GM12801 (cell line): ENCODE data around the gene LRFN3.

Experiments used
- TF ChIP-seq, protein P1 (sequence below): IDR thresholded peaks from one replicate; pipeline ENCODE4 v1.5.1; 2011; ENCODE audit warnings: control low read depth; ENCODE audit not compliant: insufficient read length; ENCODE audit errors: extremely low read depth

The LRFN3 gene

DNA sequence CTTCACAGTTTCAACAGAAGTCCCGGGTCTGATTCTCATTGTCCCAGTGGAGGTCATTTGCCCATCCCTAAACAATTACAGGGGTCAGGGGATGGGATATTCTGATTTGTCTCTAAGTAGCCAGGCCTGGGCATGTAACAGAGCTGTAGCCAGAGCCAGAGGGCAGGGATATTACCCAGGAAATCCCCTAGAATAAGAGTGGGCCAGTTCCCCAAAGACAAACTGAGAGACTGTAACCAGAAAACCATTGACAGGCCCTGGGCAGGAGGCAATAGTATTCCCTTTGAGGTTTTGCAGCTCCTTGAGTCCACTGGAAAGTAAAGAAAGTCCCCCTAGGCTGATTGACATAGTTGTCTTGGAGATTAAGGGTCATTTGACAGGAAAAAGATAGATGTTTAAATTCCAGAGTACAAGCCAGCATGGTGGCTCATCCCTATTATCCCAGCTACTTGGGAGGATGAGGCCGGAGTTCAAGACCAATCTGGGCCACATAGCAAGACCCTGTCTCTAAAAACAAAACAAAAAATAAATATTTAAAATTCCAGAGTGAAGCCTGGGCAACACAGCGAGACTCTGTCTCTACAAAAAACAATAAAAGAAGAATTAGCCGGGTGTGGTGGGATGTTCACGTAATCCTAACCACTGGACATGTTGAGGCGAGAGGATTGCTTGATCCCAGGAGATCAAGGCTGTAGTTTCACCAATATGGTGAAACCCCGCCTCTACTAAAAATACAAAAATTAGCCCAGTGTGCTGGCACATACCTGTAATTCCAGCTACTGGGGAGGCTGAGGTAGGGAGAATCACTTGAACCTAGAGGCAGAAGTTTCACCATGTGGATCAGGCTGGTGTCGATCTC is 57.0 kb downstream of the LRFN3 start:
- TF ChIP-seq, protein P1, sequence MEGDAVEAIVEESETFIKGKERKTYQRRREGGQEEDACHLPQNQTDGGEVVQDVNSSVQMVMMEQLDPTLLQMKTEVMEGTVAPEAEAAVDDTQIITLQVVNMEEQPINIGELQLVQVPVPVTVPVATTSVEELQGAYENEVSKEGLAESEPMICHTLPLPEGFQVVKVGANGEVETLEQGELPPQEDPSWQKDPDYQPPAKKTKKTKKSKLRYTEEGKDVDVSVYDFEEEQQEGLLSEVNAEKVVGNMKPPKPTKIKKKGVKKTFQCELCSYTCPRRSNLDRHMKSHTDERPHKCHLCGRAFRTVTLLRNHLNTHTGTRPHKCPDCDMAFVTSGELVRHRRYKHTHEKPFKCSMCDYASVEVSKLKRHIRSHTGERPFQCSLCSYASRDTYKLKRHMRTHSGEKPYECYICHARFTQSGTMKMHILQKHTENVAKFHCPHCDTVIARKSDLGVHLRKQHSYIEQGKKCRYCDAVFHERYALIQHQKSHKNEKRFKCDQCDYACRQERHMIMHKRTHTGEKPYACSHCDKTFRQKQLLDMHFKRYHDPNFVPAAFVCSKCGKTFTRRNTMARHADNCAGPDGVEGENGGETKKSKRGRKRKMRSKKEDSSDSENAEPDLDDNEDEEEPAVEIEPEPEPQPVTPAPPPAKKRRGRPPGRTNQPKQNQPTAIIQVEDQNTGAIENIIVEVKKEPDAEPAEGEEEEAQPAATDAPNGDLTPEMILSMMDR = no peak

DNA sequence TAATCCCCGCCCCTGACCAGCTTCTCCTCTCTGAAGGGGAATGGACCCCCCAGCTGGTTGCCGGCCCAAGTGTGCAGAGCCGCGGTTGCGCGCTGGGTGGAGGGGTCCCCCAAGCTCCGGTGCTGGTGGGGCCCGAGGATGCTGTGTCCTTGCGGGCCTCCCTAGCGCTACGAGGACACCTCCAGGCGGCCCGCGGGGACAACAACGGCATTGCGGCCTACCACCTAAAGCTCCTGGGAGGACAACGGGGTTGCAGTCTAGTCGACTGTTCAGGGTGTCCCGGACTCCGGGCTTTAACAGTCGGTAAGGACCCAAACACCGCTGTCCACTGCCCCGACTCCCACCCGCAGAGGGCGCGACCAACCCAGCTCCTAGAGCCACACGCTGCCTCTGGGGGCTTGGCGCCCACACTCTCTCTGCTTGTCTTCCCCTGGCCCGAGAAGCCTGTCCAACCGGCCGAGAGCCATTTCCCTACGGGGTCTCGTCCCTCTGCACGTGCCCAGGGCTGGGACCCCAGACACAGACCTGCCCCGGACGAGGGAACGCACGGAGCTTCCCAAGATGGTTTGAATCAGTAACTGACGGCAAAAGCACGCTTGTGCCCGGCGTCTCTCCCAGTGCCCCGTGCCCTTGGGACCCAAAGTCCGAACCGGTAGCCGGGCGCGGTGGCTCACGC is 57.9 kb downstream of the LRFN3 start:
- TF ChIP-seq, protein P1 = no peak
